NCI-H146 (cell line): ENCODE measurements around the gene SAP30BP.
A peak's percentile ranks its signal among the peaks of the same experiment; 100 is the strongest.

ENCODE experiments used
- DNase-seq: peaks from one replicate; lab custom pipeline; 2025; lab: John Stamatoyannopoulos, UW

The SAP30BP gene

DNA sequence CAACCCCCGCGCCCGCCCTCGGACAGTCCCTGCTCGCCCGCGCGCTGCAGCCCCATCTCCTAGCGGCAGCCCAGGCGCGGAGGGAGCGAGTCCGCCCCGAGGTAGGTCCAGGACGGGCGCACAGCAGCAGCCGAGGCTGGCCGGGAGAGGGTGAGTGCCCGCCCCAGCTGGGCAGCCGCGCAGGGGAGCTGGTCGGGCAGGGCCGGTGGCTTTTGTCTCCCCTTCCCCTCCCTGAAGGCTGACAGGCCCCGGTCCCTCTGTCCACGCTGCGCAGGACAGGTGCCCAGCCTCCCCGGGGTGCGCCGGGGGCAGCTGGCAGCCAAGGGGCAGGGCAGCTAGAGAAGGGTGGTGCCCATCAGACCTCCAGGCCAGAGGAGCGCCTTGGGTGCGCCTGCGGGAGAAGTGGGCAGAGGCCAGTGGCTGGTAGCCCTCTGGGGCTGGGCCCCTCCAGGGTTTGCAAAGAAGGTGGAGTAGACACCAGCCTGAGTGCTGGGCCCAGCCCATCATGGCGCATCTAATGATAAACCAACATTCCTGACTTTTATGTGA, 54.4 kb downstream of the SAP30BP start:
- DNase-seq, result no peak

GRCh38 chr17:75722076-75722475, 54.9 kb downstream of the SAP30BP start:
- no peak for DNase-seq

GRCh38 chr17:75722542-75723095, 55.5 kb downstream of the SAP30BP start:
- no peak for DNase-seq

GRCh38 chr17:75723171-75723930, 56.2 kb downstream of the SAP30BP start:
- peak; percentile 48 for DNase-seq

DNA sequence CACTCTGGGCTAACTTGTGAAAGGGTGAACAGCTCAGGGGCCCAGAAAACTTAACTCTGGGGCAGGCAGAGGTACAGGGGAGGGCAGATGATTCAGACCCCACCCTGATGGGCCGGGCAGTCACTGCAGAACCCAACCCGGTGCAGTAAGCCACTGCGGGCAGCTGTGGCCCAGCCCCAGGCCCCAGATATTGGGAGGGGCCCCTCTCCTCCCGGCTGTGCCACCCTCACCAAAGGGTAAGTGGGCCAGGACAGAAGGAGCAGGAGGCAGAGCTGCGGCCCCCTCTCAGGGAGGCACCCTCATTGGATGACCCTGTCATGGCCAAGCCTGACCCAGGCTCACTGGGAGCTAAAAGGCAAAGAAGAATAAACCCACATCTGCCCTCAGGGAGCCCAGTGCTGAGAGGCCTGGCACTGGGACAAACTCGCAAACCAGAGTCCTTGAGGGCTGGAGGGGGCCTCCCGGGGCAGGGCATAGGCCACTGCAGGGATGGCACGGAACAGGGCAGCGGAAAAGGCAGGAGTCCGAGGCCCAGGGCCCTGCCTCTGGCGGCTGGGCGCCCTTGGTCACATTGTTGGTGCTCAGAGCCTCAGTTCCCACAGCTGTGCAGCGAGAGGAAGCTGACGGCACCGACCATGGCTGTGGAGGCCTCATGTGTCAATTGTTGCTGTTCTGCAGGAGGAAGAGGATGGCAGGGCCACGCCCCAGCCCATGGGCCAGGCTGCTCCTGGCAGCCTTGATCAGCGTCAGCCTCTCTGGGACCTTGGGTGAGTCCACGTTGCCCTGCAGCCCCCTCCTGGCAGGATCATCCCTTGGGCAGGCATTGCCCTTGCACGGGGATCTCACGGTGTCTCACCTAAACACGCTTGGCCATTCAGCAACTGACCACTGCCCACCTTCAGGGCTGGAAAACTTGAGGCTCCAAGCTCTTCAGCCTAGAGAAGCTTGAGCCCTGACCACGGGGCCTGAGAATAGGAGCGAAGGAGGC, 57.2 kb downstream of the SAP30BP start:
- no peak for DNase-seq

DNA sequence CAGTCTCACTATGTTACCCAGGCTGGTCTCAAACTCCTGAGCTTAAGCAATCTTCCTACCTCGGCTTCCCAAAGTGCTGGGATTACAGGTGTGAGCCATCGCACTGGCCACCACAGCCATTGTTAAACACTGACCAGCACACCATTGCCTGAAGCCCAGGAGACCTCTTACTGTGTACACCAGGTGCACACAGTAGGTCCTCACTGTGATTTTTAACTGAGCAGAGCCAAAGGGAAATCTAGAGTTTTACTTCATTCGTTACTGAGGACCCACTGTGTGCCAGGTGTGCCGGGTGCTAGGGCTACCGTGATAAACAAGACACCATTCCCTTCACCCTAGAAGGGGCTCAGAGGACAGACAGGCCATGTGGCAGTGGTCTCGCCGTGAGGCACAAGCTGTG, 58.4 kb downstream of the SAP30BP start:
- no peak for DNase-seq

- DNase-seq, result no peak
These were observed 60.3 kb downstream of the SAP30BP start for GRCh38 chr17:75727391-75727790.

DNA sequence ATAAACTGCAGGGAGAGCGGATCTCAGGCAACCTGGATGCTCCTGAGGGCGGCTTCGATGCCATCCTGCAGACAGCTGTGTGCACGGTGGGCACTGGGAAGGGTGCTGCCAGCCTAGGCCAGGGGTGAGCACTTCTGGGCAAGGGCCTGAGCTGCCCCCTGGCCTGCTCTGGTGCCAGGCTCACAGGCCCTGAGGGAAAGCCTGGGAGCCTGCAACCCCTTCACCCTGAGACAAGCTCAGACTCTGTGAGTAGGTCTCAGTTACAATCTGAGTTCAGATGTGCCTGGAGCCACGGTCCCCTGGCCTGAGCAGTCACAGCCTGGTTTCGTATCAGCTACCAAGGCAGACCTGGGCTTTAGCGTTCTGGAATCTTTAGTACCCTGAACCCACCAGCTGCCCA, 62.2 kb downstream of the SAP30BP start:
- DNase-seq, result no peak

- DNase-seq, result no peak
These were observed 62.9 kb downstream of the SAP30BP start for GRCh38 chr17:75730065-75730464.

DNA sequence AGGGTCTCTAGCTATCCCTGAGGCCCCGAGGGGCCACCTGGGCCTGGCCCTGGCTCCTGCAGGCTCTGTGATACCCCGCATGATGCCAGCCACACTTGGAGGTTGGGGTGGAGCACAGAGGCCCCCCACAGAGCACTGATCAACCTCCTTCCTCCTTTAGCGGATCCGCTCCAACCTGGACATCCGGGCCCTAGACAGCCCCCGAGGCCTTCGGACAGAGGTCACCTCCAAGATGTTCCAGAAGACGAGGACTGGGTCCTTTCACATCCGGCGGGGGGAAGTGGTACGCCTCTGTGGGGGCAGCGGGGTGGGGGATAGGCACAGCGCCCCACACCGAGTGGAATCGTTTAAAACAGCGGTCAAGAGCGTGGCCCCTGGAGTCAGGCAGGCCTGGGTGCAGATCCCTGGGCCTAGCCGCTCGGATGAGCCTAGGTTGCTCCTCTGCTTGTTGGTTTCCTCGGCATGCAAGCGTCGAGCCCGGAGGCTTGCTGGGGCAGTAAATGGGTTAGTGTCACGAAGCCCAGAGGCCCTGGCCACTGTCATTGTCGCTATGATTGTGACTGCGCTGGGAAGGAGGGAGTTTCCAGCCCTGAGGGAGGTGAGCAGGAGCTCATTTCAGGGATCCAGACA, 64.1 kb downstream of the SAP30BP start:
- no peak for DNase-seq

- DNase-seq, result no peak
These were observed 64.8 kb downstream of the SAP30BP start for GRCh38 chr17:75731716-75732498.

- DNase-seq, result no peak
These were observed 66.3 kb downstream of the SAP30BP start for GRCh38 chr17:75733471-75733870.

DNA sequence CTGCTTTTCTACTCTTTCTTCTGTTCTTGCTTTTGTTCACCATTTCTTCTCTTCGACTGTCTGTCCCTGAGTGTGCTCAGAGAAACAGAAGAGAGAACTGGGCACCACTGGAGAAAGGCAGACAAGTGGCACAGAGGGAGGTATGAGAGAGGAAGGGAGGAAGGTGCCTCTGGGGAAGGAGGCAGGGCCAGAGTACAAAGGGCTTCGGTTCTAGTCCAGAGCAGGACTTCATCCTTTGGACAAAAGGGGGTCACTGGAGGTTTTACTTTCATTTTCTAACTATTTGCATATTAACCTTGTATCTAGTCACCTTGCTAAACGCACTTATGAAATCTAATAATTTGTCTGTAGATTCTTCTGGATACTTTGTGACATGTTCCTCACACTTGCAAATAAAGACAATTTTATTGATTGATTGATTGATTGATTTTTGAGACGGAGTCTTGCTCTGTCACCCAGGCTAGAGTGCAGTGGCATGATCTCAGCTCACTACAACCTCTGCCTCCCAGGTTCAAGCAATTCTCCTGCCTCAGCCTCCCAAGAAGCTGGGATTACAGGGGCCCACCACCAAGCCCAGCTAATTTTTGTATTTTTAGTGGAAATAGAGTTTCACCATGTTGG, 67.6 kb downstream of the SAP30BP start:
- no peak for DNase-seq

GRCh38 chr17:75736173-75736835, 69.2 kb downstream of the SAP30BP start:
- DNase-seq, result no peak

DNA sequence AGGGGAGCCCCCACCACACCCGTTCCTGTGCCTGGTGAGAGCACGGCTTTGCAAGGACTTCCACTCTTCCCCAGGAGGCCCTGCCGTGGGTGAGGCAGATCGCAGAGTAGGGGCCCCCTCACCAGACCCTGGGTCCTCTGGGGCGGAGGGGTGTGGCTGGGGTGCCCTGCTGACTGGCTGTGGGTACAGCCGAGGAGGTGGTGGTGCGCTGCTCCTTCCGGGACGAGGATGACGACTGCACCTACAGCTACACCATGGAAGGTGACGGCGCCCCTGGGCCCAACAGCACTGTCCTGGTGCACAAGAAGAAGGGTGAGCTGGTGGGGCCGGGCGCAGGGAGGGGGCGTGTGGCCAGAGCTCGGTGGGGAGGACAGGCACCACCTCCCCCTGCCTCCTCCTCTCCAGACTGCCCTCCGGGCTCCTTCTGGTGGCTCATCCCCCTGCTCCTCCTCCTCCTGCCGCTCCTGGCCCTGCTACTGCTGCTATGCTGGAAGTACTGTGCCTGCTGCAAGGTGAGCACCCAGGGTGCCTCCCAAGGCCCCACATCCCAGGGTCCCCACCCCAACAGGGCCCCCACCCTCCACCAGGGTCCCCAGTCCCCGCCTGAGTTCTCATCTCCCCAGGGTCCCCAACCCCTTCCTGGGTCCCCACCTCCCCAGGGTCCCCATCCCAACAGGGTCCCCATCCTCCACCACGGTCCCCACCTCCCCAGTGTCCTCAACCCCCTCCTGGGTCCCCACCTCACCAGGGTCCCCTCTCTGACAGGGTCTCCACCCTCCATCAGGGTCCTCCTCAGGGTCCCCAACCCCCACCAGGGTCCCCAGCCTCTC, 70.2 kb downstream of the SAP30BP start:
- no peak for DNase-seq

DNA sequence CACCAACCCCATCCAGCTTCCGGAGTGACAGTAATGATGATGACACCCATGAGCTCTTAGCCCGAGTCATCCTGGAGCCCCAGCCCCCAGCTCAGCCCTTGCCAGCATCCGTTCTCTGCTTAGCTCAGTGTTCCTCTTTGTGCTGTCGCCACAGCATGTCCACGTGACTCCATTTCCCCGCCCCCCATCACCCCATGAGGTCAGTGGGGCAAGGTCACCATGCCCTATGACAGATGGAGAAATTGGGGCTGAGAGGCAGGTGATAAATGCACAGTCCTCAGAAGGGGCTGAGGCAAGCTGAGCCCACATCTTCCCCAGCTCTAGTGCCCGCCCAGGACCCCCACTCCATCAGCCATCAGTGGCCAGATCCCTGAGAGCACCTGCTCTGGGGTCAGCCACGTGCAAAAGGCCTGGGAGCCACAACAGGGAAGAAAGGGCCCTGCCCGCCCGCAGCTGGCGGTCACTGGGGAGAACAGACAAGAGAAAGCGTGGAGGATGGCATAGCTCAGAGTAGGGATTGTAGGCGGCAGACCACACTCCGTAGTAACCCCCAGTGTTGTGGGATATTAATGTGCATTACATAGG, 71.2 kb downstream of the SAP30BP start:
- DNase-seq, result no peak

DNA sequence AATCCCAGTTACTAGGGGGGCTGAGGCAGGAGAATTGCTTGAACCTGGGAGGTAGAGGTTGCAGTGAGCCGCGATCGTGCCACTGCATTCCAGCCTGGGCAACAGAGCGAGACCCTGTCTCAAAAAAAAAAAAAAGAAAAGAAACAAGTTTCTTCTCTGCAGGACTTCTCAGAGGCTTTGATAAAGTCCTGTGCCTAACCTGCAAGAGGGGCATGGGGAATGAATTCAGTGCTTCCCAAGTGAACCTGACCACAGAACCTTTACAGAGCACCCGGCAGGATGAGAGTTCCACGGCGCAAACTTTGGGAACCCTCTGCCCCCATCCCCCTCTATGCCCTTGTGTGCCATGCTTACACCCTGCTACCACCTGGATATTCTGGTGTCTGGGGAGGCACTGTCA, 72.0 kb downstream of the SAP30BP start:
- DNase-seq, result no peak

GRCh38 chr17:75739801-75740200, 72.7 kb downstream of the SAP30BP start:
- no peak for DNase-seq

- DNase-seq, result no peak
These were observed 73.1 kb downstream of the SAP30BP start for GRCh38 chr17:75740215-75740614.
